Measurements from ENCODE around the gene GPR161. TPM values are rescaled to one million over a fixed set of nuclear protein-coding genes. Genes with fewer than 3 reads are reported as not detected.
A peak's percentile ranks its signal among the peaks of the same experiment; 100 is the strongest.

Gene GPR161
- total RNA-seq, 1 donor from 2014 or later: 0.04 TPM

DNA sequence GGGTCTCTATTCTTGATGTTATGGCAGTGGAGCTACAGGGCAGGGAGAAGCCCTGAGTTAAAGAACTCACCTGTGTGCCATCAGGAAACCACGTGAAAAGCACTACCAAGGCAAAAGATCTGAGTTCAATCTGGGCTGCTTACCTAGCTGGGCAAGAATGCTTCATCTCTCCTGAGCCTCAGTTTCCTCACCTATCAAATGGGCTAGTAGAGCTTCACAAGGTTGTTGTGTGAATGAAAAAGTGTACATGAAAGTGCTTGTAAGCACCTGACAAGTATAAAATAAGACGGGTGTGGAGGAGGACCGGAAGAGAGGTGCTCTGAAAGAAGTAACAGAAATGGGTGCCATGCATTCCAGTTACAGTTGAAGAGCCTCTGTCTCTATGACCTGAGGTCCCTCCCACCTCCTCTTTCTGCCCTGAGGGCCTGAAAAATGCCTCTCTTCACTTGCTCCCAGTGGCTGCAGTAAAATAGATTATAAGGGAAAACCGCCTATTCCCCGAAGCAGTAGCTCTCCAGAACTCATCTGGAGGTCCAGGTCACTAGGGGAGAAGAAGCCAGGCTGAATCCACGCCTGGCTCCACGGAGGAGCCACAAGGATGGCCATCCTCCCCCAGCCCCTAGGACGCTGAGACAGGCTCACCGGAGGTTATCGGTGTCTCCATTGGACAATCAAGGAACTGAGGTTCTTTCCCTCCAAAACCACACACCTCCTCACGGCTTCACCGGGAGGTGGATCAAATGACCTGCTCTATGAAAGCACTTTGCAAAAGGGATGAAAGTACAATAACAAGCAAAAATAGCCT, 1.4 kb downstream of the GPR161 start:
- CTCF ChIA-PET: no interaction called here
- TF ChIP-seq, protein P1, sequence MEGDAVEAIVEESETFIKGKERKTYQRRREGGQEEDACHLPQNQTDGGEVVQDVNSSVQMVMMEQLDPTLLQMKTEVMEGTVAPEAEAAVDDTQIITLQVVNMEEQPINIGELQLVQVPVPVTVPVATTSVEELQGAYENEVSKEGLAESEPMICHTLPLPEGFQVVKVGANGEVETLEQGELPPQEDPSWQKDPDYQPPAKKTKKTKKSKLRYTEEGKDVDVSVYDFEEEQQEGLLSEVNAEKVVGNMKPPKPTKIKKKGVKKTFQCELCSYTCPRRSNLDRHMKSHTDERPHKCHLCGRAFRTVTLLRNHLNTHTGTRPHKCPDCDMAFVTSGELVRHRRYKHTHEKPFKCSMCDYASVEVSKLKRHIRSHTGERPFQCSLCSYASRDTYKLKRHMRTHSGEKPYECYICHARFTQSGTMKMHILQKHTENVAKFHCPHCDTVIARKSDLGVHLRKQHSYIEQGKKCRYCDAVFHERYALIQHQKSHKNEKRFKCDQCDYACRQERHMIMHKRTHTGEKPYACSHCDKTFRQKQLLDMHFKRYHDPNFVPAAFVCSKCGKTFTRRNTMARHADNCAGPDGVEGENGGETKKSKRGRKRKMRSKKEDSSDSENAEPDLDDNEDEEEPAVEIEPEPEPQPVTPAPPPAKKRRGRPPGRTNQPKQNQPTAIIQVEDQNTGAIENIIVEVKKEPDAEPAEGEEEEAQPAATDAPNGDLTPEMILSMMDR (IDR thresholded peaks at IDR 0.05): no peak
- POLR2A ChIA-PET: interaction anchor here (1.4 kb wide), 1 partner anchor 45 kb away, joined by 3 read pairs; no protein-coding TSS in a partner anchor
- intact Hi-C loops (cut with micrococcal nuclease): no loop called here
- Mint-ChIP-seq H3K9me3 (no peaks in the 10 kb centered on the region), H3K4me3 (peak overlapping the region; percentile 82), H3K27ac (no peak overlapping the region), H3K4me1 (peaks cover 18% of the 10 kb centered on the region), H3K36me3 (ENCODE audit: low read depth) (peaks cover 5% of the 10 kb centered on the region), H3K27me3 (peaks cover 44% of the 10 kb centered on the region)
- no peak for ATAC-seq (ENCODE audit: low read depth)
- DNase-seq: no peak

GRCh38 chr1:168134642-168135041, 2.1 kb downstream of the GPR161 start:
- H3K4me3 Mint-ChIP-seq: peak overlapping the region; percentile 45
- peaks cover 50% of the 10 kb centered on the region for H3K27me3 Mint-ChIP-seq
- no peak overlapping the region for H3K27ac Mint-ChIP-seq
- DNase-seq (no peak), ATAC-seq (ENCODE audit: low read depth) (no peak)
- intact Hi-C loops (cut with micrococcal nuclease): no loop called here
- no peaks in the 10 kb centered on the region for H3K9me3 Mint-ChIP-seq
- H3K4me1 Mint-ChIP-seq: peaks cover 18% of the 10 kb centered on the region
- peaks cover 5% of the 10 kb centered on the region for H3K36me3 Mint-ChIP-seq (ENCODE audit: low read depth)
- TF ChIP-seq, protein P1 (IDR thresholded peaks at IDR 0.05): no peak
- CTCF ChIA-PET: no interaction called here
- POLR2A ChIA-PET: no interaction called here

GRCh38 chr1:168134132-168134531, 2.6 kb downstream of the GPR161 start:
- Mint-ChIP-seq H3K4me1 (peaks cover 18% of the 10 kb centered on the region), H3K27ac (no peak overlapping the region), H3K27me3 (peaks cover 50% of the 10 kb centered on the region), H3K36me3 (ENCODE audit: low read depth) (peaks cover 5% of the 10 kb centered on the region), H3K9me3 (no peaks in the 10 kb centered on the region), H3K4me3 (no peak overlapping the region)
- ATAC-seq (ENCODE audit: low read depth): no peak
- ChIA-PET CTCF (no interaction called here), POLR2A (no interaction called here)
- TF ChIP-seq, protein P1 (IDR thresholded peaks at IDR 0.05): no peak
- no peak for DNase-seq
- intact Hi-C loops (cut with micrococcal nuclease): no loop called here

- H3K36me3 Mint-ChIP-seq (ENCODE audit: low read depth): no peaks in the 10 kb centered on the region
- no peak overlapping the region for H3K27ac Mint-ChIP-seq
- ATAC-seq (ENCODE audit: low read depth) (no peak), DNase-seq (no peak)
- ChIA-PET POLR2A (no interaction called here), CTCF (no interaction called here)
- TF ChIP-seq, protein P1 (IDR thresholded peaks at IDR 0.05): no peak
- H3K9me3 Mint-ChIP-seq: no peaks in the 10 kb centered on the region
- no peak overlapping the region for H3K4me3 Mint-ChIP-seq
- H3K4me1 Mint-ChIP-seq: peaks cover under 1% of the 10 kb centered on the region
- peaks cover 43% of the 10 kb centered on the region for H3K27me3 Mint-ChIP-seq
- intact Hi-C loops (cut with micrococcal nuclease): no loop called here
Measured at GRCh38 chr1:168129933-168130332, 6.8 kb downstream of the GPR161 start.

GRCh38 chr1:168127503-168127902, 9.2 kb downstream of the GPR161 start:
- Mint-ChIP-seq H3K27me3 (peaks cover 32% of the 10 kb centered on the region), H3K27ac (no peak overlapping the region), H3K9me3 (no peaks in the 10 kb centered on the region), H3K4me3 (no peak overlapping the region), H3K36me3 (ENCODE audit: low read depth) (no peaks in the 10 kb centered on the region), H3K4me1 (no peaks in the 10 kb centered on the region)
- intact Hi-C loops (cut with micrococcal nuclease): no loop called here
- ChIA-PET POLR2A (no interaction called here), CTCF (no interaction called here)
- DNase-seq (no peak), ATAC-seq (ENCODE audit: low read depth) (no peak)
- TF ChIP-seq, protein P1 (IDR thresholded peaks at IDR 0.05): no peak
